ENCODE measurements around the gene MXD4.

The MXD4 gene

DNA sequence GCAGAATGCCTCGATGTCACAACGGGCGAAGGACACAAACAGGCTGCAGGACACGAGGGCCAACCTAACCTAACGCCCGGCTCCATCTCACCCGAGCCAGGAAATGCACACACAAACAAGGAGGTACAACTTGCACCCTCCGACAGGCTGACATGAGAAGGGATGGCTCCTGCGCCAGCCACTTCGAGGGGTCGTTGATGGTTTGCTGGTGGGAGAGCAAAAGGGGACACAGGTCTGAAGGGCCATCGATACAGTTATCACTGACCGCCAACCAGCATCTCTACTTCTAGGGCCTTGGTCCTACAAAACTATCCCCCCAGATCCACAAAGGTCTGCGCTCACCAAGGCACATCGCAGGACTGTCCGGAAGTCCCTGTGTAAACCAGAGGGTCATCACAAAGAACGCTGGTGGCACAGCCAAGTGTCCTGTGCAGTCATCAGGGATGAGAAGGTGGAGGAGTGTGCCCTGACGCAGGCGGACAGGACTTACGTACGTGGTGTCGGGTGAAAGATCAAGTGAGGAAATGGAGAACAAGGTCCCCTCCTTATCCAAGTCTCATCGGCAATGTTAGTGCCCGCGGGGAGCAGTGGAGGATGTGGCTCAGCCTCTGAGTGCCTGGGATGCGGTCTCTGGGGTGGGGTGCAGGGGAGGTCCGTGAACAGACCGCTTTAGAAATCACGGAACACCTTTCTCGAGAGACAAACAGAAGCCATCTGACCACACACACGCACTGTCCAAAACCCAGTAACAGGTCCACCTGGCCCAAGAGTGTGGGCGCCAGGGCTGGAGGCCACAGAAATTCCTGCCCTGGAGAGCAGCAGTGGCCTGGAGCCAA is 7.0 kb downstream of the MXD4 start:
- no peak for TF ChIP-seq POLR2AphosphoS5 (IDR thresholded peaks at IDR 0.05; ENCODE audit: low read depth, low read length)
- TF ChIP-seq TAF1 (IDR thresholded peaks at IDR 0.05; ENCODE audit: borderline replicate concordance, insufficient read depth, low read length), result no peak
- TF ChIP-seq FOXP2 (optimal IDR thresholded peaks at IDR 0.05; ENCODE audit: borderline replicate concordance, extremely low read depth, extremely low read length, insufficient read depth), result no peak
- TF ChIP-seq, protein P1, sequence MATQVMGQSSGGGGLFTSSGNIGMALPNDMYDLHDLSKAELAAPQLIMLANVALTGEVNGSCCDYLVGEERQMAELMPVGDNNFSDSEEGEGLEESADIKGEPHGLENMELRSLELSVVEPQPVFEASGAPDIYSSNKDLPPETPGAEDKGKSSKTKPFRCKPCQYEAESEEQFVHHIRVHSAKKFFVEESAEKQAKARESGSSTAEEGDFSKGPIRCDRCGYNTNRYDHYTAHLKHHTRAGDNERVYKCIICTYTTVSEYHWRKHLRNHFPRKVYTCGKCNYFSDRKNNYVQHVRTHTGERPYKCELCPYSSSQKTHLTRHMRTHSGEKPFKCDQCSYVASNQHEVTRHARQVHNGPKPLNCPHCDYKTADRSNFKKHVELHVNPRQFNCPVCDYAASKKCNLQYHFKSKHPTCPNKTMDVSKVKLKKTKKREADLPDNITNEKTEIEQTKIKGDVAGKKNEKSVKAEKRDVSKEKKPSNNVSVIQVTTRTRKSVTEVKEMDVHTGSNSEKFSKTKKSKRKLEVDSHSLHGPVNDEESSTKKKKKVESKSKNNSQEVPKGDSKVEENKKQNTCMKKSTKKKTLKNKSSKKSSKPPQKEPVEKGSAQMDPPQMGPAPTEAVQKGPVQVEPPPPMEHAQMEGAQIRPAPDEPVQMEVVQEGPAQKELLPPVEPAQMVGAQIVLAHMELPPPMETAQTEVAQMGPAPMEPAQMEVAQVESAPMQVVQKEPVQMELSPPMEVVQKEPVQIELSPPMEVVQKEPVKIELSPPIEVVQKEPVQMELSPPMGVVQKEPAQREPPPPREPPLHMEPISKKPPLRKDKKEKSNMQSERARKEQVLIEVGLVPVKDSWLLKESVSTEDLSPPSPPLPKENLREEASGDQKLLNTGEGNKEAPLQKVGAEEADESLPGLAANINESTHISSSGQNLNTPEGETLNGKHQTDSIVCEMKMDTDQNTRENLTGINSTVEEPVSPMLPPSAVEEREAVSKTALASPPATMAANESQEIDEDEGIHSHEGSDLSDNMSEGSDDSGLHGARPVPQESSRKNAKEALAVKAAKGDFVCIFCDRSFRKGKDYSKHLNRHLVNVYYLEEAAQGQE (IDR thresholded peaks at IDR 0.05; ENCODE audit: insufficient read depth in 1 of 2, low read depth in 2 of 2, low read length in 2 of 2), result no peak
- TF ChIP-seq SIN3A (IDR thresholded peaks at IDR 0.05; ENCODE audit: borderline replicate concordance, insufficient read depth, low read length), result no peak

DNA sequence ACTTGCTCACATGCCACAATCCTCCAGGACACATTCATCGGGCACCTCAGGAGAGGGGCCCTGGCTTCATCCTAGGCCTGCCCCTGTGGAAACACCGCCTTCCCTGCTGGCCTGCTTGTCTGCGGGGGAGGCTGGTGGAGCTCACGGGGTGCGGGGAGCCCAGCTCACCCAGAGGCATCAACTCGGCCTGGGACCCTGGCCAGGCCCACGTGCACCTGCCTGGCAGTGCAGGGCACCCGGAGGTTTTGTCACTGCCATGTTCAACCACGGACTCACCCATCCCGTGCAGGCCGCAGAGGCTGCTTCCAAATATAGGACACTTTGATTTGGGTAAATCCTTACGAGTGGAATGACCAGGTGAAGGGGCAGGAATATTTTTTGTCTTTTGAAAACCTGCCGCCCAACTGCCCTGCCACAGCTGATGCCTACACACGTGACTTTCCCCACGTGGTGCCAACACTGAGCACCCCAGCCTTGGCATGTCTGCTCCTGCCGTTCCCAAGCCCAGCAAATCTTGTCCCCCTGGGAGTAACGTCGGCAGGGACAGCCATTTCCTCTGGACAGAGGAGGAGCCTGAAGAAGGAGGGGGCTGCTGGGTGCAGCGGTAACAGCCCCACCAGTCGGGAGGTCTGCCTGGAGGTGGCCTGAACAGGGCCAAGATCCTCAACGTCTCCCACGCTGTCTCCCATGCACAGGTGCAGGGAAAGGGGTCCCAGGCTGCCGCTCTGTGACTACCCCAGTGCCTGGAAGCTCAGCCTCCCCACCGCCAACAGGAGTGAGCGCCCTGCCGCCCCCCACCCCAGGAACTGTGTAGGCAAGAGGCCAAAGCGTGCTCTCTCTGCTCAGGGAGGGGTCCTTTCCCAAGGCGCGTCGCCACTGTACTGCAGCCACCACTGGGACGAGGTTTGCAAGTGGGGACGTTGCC is 8.5 kb downstream of the MXD4 start:
- TF ChIP-seq, protein P1 (IDR thresholded peaks at IDR 0.05; ENCODE audit: insufficient read depth in 1 of 2, low read depth in 2 of 2, low read length in 2 of 2), result no peak
- TF ChIP-seq POLR2AphosphoS5 (IDR thresholded peaks at IDR 0.05; ENCODE audit: low read depth, low read length) (no peak), SIN3A (IDR thresholded peaks at IDR 0.05; ENCODE audit: borderline replicate concordance, insufficient read depth, low read length) (no peak), FOXP2 (optimal IDR thresholded peaks at IDR 0.05; ENCODE audit: borderline replicate concordance, extremely low read depth, extremely low read length, insufficient read depth) (no peak), TAF1 (IDR thresholded peaks at IDR 0.05; ENCODE audit: borderline replicate concordance, insufficient read depth, low read length) (no peak)

DNA sequence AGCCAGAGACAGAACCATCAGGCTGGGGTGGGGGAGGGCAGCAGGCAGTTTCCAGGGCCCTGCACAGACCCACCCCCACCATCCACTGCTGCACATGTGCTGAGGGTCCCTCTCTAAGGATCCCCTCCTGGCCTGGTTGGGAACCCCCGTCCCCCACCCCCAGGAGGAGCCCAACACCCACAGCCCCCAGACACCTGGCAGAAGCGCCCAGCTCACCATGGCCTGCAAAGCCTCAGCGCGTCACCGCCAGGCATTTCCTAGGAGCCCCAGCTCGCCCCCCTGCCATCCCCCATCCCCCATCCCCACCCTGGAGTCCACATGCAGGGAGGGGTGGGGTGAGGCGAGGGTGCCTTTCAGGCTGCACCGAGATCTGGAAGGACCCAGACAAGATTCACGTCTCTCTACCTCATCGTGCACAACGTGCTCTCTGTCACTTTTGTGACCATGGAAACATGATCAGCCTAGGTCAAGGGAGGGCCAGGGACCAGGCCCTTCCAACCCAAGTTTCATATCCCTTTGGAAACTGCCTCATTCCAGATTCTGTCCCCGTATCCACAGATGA is 9.3 kb downstream of the MXD4 start:
- no peak for TF ChIP-seq TAF1 (IDR thresholded peaks at IDR 0.05; ENCODE audit: borderline replicate concordance, insufficient read depth, low read length)

DNA sequence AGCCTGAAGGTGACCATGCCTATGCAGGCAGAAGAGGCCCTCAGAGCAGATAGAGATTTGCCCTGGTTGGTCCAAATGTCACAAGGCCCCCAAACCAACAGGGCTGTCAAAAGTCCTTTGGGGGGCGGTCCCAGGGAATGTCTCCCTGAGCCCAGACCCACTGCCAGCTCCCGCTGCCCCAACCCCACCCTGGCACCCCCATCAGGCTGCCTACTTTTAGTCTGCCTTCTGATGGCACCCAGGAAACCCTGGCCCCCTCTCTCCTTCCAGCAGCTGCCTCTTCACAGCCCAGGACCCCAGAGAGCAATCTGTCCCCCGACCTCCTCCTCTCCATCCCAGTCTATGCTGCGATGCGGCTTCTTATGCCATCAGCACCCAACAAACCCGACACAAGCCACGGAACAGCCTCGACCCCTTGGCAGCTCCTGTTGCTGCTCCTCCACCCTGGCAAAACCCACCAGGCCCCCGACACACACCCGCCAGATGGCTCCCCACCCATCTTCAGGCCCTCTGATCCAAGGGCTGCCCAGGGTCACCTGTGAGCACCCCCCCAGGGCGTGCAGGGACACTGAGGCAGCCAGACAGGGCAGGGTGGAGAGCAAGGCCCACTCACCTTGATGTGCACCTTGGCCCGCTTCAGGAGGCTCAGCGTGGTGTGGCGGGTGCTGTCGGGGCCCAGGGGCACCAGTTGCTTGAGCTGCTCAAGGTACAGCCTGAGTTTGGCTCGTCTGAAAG is 9.9 kb downstream of the MXD4 start:
- TF ChIP-seq TAF1 (IDR thresholded peaks at IDR 0.05; ENCODE audit: borderline replicate concordance, insufficient read depth, low read length) (no peak), FOXP2 (optimal IDR thresholded peaks at IDR 0.05; ENCODE audit: borderline replicate concordance, extremely low read depth, extremely low read length, insufficient read depth) (no peak)

DNA sequence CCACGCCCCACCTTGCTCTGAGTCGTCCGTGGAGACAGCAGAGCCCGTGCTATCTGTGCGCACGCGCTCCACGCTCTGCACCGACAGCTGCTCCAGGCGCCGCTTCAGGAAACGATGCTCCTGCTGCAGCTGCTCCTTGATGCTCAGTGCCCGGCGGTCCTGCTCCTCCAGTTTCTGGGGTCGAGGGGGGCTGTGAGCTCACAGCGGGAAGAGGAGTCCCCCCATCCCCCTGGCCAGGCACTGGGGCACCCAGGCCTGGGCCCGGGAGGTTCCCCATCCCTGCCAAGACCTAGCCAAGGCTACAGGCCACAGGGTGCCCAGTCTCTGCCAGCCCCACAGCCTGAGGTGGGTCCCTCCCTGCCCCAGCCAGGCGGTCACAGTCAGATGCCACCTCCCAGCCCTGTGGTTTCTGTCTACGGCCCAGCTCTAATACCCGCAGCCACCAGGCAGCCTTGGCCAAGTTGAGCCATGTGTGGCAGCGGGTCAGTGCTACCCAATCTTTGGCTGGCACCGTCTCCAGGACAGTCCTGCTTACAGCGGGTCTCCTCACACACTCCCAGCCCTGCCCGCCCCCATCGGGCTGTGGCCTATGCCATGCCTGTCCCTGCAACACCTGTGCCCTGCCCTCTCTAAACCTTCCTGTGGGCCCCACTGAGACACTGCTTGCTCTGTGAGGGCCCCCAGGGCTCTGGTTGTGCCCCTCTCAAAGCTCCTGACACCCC is 10.7 kb downstream of the MXD4 start:
- TF ChIP-seq, protein P1 (IDR thresholded peaks at IDR 0.05; ENCODE audit: insufficient read depth in 1 of 2, low read depth in 2 of 2, low read length in 2 of 2), result no peak
- TF ChIP-seq TAF1 (IDR thresholded peaks at IDR 0.05; ENCODE audit: borderline replicate concordance, insufficient read depth, low read length) (no peak), POLR2AphosphoS5 (IDR thresholded peaks at IDR 0.05; ENCODE audit: low read depth, low read length) (no peak), FOXP2 (optimal IDR thresholded peaks at IDR 0.05; ENCODE audit: borderline replicate concordance, extremely low read depth, extremely low read length, insufficient read depth) (no peak), SIN3A (IDR thresholded peaks at IDR 0.05; ENCODE audit: borderline replicate concordance, insufficient read depth, low read length) (no peak)
